ENCODE results near the gene CPT2. TPM values are rescaled to one million over a fixed set of nuclear protein-coding genes. Genes with fewer than 3 reads are reported as not detected.
A peak's percentile ranks its signal among the peaks of the same experiment; 100 is the strongest.

CPT2 gene
- total RNA-seq, 6 donors from 2014 or later = 16.8 to 39.2 (median 27.6) TPM

- H3K36me3 ChIP-seq = no peaks in the 10 kb centered on the region
- H3K4me1 ChIP-seq = peaks cover 7 to 31% (median 22%) of the 10 kb centered on the region in 4 donors
- ATAC-seq (ENCODE audit: low FRiP score in 2 of 2) (no peak), DNase-seq (no peak)
- no peaks in the 10 kb centered on the region for H3K9me3 ChIP-seq
- no peak overlapping the region for H3K4me3 ChIP-seq
- H3K27me3 ChIP-seq = no peaks in the 10 kb centered on the region
- TF ChIP-seq POLR2AphosphoS5 (IDR thresholded peaks at IDR 0.05) (no peak), POLR2A (IDR thresholded peaks at IDR 0.05) (no peak), EP300 (IDR thresholded peaks at IDR 0.05) (no peak), CTCF (IDR thresholded peaks at IDR 0.05) (no peak)
- 85 to 90% methylated on average over 2 of the region's 2 CpGs for WGBS, 2 donors
- no peak overlapping the region for H3K27ac ChIP-seq
Observed at GRCh38 chr1:53180226-53180625, 16.4 kb upstream of the CPT2 start.

DNA sequence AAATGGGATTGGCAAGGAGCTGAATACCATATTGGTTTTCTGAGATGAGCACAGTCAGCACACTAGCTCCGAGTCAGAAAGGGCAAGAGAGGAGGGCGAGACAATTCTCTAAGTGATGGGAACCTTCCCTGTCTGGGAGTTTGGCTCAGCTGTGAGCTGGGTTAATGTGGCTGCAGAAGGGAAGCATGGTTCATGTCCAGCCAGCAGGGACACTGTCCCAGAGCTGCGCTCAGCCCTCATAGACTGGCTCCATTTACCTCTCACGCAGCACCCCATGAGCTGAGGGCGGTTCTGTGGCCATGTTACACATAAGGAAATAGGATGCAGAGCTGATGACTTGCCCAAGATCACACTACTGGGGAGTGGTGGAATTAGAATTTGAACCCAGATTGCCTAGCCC lies 15.7 kb upstream of the CPT2 start:
- ATAC-seq (ENCODE audit: low FRiP score in 2 of 2) (no peak), DNase-seq (no peak)
- Histone ChIP-seq H3K9me3 (no peaks in the 10 kb centered on the region), H3K4me1 (peaks cover 7 to 28% (median 20%) of the 10 kb centered on the region in 4 donors), H3K36me3 (no peaks in the 10 kb centered on the region), H3K4me3 (no peak overlapping the region), H3K27ac (no peak overlapping the region), H3K27me3 (no peaks in the 10 kb centered on the region)
- TF ChIP-seq POLR2A (IDR thresholded peaks at IDR 0.05) (no peak), POLR2AphosphoS5 (IDR thresholded peaks at IDR 0.05) (no peak), CTCF (IDR thresholded peaks at IDR 0.05) (no peak), EP300 (IDR thresholded peaks at IDR 0.05) (no peak)
- 86 to 98% methylated on average over 5 of the region's 5 CpGs for WGBS, 2 donors

DNA sequence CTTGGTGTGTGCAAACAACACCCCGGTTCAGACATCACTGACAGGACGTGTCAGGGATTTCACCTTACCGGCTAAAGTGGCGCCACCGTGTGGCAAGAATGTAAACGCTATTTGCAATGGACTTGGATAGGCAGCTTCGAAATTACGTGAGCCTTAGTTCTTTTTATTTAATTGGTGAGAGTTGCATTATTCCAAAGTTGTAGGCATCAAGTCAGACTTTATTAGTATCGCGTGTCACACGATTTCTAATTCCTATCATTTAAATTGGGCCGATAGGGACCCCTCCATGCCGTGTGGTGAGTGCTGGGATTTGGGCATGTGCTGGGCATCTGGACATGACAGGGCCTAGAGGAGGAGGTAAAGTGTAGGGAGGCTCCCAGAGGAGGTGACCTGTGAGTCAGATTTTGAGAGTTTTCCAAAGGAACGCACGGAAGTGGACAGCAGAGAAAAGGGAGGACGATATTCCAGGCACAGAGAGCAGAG lies 14.5 kb upstream of the CPT2 start:
- Histone ChIP-seq H3K4me3 (no peak overlapping the region), H3K27me3 (no peaks in the 10 kb centered on the region), H3K9me3 (no peaks in the 10 kb centered on the region), H3K4me1 (peaks cover 2 to 17% (median 10%) of the 10 kb centered on the region in 4 donors), H3K27ac (peak overlapping the region in 3 of 4 donors; percentile 35 to 40 (median 36)), H3K36me3 (no peaks in the 10 kb centered on the region)
- WGBS, 2 donors = 20 to 22% methylated on average over 16 of the region's 16 CpGs
- DNase-seq (peak in 1 of 2 donors; percentile 86), ATAC-seq (ENCODE audit: low FRiP score in 2 of 2) (peak; percentile 71 to 73)
- TF ChIP-seq EP300 (IDR thresholded peaks at IDR 0.05) (no peak), CTCF (IDR thresholded peaks at IDR 0.05) (peak; percentile 75 to 86 (median 80))

GRCh38 chr1:53182716-53183094 lies 13.9 kb upstream of the CPT2 start:
- WGBS, 2 donors = 65 to 78% methylated on average over 3 of the region's 3 CpGs
- Histone ChIP-seq H3K4me3 (no peak overlapping the region), H3K27ac (peak overlapping the region in 3 of 4 donors; percentile 35 to 40 (median 36)), H3K36me3 (no peaks in the 10 kb centered on the region), H3K4me1 (peaks cover 0 to 16% (median 9%) of the 10 kb centered on the region in 4 donors), H3K9me3 (no peaks in the 10 kb centered on the region), H3K27me3 (no peaks in the 10 kb centered on the region)
- DNase-seq = no peak
- no peak for TF ChIP-seq POLR2A (IDR thresholded peaks at IDR 0.05)
- no peak for TF ChIP-seq EP300 (IDR thresholded peaks at IDR 0.05)
- no peak for TF ChIP-seq CTCF (IDR thresholded peaks at IDR 0.05)
- no peak for TF ChIP-seq POLR2AphosphoS5 (IDR thresholded peaks at IDR 0.05)
- no peak for ATAC-seq (ENCODE audit: low FRiP score in 2 of 2)
